Measurements from ENCODE around the gene PNKP. TPM values are rescaled to one million over a fixed set of nuclear protein-coding genes. Genes with fewer than 3 reads are reported as not detected.

The PNKP gene
- total and polyA plus RNA-seq, 9 of the 15 experiments (the other 6 are each of a cell fraction or from before 2014, with no cell fraction given): 2.8 to 85.4 (median 25.3) TPM

DNA sequence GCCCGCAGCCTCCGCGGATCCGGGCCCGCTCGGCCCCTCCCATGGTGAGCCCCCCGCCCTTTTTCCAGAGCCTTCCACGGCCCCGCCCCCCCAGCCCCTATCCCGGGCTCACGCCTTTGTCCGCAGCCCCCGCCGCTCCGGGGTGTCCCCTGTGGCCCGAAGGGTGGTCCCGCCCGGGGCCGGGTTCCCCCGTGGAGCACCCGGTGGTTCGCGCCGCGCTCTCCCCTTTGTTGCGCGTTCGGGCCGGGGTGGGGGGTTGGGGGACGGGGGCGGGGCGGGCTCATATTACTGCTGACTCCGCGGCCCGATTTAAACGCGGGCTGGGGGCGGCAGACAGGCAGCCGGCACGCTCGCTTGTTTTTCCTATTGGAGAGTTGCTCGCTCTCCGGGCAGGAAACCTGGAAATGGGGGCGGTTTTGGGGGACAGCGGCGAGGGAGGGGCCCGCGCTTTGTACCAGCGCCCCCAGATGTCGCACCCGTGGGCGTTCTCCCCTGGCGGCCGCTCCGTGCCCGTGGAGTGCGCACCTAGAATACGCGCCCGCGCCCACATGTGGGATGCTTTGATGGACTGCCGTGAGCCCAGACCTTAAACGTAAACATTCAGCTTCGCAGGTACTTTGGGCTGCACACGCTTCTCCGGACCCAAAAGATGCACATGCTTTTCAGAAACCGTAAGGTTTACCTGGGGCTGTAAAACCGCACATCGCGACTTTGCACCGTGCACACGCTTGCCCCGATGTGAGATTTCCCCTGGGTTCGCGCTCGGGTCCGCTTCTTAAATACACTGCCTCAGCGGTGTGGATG, 15.7 kb downstream of the PNKP start (continued):
- TF ChIP-seq, protein P1, sequence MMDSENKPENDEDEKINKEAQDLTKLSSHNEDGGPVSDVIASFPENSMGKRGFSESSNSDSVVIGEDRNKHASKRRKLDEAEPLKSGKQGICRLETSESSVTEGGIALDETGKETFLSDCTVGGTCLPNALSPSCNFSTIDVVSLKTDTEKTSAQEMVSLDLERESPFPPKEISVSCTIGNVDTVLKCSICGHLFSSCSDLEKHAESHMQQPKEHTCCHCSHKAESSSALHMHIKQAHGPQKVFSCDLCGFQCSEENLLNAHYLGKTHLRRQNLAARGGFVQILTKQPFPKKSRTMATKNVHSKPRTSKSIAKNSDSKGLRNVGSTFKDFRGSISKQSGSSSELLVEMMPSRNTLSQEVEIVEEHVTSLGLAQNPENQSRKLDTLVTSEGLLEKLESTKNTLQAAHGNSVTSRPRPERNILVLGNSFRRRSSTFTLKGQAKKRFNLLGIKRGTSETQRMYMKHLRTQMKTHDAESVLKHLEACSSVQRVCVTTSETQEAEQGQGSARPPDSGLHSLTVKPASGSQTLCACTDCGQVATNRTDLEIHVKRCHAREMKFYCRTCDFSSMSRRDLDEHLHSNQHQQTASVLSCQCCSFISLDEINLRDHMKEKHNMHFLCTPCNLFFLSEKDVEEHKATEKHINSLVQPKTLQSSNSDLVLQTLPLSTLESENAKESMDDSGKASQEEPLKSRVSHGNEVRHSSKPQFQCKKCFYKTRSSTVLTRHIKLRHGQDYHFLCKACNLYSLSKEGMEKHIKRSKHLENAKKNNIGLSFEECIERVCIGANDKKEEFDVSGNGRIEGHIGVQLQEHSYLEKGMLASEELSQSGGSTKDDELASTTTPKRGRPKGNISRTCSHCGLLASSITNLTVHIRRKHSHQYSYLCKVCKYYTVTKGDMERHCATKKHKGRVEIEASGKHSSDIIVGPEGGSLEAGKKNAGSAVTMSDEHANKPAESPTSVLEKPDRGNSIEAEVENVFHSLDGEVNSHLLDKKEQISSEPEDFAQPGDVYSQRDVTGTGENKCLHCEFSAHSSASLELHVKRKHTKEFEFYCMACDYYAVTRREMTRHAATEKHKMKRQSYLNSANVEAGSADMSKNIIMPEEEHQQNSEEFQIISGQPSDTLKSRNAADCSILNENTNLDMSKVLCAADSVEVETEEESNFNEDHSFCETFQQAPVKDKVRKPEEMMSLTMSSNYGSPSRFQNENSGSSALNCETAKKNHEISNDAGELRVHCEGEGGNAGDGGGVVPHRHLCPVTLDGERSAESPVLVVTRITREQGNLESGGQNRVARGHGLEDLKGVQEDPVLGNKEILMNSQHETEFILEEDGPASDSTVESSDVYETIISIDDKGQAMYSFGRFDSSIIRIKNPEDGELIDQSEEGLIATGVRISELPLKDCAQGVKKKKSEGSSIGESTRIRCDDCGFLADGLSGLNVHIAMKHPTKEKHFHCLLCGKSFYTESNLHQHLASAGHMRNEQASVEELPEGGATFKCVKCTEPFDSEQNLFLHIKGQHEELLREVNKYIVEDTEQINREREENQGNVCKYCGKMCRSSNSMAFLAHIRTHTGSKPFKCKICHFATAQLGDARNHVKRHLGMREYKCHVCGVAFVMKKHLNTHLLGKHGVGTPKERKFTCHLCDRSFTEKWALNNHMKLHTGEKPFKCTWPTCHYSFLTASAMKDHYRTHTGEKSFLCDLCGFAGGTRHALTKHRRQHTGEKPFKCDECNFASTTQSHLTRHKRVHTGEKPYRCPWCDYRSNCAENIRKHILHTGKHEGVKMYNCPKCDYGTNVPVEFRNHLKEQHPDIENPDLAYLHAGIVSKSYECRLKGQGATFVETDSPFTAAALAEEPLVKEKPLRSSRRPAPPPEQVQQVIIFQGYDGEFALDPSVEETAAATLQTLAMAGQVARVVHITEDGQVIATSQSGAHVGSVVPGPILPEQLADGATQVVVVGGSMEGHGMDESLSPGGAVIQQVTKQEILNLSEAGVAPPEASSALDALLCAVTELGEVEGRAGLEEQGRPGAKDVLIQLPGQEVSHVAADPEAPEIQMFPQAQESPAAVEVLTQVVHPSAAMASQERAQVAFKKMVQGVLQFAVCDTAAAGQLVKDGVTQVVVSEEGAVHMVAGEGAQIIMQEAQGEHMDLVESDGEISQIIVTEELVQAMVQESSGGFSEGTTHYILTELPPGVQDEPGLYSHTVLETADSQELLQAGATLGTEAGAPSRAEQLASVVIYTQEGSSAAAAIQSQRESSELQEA (IDR thresholded peaks at IDR 0.05; ENCODE audit: low read depth): no peak
- TF ChIP-seq ZSCAN29 (IDR thresholded peaks at IDR 0.05) (no peak), ETV5 (CRISPR knock-in tag; IDR thresholded peaks at IDR 0.05; ENCODE audit: low read depth) (no peak), KDM5B (IDR thresholded peaks at IDR 0.05; ENCODE audit: insufficient replicate concordance, low read depth, low read length) (peak; percentile 29), MCM7 (IDR thresholded peaks at IDR 0.05) (no peak), ZNF253 (CRISPR knock-in tag; conservative IDR thresholded peaks at IDR 0.05) (no peak), ZNF224 (CRISPR knock-in tag; IDR thresholded peaks at IDR 0.05) (no peak), ZEB2 (IDR thresholded peaks at IDR 0.05) (no peak), ZNF444 (CRISPR knock-in tag; IDR thresholded peaks at IDR 0.05) (no peak), ZC3H4 (CRISPR knock-in tag; IDR thresholded peaks at IDR 0.05; ENCODE audit: borderline replicate concordance) (no peak)
- TF ChIP-seq, protein P2, sequence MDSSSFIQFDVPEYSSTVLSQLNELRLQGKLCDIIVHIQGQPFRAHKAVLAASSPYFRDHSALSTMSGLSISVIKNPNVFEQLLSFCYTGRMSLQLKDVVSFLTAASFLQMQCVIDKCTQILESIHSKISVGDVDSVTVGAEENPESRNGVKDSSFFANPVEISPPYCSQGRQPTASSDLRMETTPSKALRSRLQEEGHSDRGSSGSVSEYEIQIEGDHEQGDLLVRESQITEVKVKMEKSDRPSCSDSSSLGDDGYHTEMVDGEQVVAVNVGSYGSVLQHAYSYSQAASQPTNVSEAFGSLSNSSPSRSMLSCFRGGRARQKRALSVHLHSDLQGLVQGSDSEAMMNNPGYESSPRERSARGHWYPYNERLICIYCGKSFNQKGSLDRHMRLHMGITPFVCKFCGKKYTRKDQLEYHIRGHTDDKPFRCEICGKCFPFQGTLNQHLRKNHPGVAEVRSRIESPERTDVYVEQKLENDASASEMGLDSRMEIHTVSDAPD (CRISPR knock-in tag; IDR thresholded peaks at IDR 0.05): no peak
- TF ChIP-seq, protein P3, sequence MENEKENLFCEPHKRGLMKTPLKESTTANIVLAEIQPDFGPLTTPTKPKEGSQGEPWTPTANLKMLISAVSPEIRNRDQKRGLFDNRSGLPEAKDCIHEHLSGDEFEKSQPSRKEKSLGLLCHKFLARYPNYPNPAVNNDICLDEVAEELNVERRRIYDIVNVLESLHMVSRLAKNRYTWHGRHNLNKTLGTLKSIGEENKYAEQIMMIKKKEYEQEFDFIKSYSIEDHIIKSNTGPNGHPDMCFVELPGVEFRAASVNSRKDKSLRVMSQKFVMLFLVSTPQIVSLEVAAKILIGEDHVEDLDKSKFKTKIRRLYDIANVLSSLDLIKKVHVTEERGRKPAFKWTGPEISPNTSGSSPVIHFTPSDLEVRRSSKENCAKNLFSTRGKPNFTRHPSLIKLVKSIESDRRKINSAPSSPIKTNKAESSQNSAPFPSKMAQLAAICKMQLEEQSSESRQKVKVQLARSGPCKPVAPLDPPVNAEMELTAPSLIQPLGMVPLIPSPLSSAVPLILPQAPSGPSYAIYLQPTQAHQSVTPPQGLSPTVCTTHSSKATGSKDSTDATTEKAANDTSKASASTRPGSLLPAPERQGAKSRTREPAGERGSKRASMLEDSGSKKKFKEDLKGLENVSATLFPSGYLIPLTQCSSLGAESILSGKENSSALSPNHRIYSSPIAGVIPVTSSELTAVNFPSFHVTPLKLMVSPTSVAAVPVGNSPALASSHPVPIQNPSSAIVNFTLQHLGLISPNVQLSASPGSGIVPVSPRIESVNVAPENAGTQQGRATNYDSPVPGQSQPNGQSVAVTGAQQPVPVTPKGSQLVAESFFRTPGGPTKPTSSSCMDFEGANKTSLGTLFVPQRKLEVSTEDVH (IDR thresholded peaks at IDR 0.05; ENCODE audit: low read depth, partially characterized antibody): no peak
- TF ChIP-seq, protein P4, sequence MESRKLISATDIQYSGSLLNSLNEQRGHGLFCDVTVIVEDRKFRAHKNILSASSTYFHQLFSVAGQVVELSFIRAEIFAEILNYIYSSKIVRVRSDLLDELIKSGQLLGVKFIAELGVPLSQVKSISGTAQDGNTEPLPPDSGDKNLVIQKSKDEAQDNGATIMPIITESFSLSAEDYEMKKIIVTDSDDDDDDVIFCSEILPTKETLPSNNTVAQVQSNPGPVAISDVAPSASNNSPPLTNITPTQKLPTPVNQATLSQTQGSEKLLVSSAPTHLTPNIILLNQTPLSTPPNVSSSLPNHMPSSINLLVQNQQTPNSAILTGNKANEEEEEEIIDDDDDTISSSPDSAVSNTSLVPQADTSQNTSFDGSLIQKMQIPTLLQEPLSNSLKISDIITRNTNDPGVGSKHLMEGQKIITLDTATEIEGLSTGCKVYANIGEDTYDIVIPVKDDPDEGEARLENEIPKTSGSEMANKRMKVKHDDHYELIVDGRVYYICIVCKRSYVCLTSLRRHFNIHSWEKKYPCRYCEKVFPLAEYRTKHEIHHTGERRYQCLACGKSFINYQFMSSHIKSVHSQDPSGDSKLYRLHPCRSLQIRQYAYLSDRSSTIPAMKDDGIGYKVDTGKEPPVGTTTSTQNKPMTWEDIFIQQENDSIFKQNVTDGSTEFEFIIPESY (CRISPR knock-in tag; IDR thresholded peaks at IDR 0.05): 0 out of 2 replicates have a peak, but pooled peaks have one; percentile 12
